ENCODE results near the gene BIRC6. TPM values are rescaled to one million over a fixed set of nuclear protein-coding genes. Genes with fewer than 3 reads are reported as not detected.

Gene BIRC6
- total and polyA plus RNA-seq, 2 experiments from 2014 or later, result 17.8 to 106 TPM

DNA sequence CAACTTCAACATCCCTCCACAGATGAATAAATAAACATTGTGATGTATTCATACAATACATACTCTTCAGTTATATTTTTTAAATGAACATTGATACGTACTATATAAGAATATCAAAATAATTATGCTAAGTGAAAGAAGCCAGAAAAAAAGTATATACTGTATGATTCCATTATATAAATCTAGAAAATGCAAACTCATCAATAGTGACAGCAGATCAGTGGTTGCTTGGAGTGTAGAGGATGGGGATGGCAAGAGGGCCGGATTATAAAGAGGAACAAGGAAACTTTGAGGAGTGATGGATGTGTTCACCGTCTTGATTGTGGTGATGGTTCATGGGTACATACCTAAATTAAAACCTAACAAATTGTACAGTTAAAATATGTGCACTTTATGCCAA, 268.0 kb downstream of the BIRC6 start:
- Histone ChIP-seq H4K20me1 (ENCODE audit: insufficient read depth, poor library complexity, severe bottlenecking) (no peaks in the 10 kb centered on the region), H3K36me3 (replicated peaks; ENCODE audit: insufficient read depth, low read depth) (no peaks in the 10 kb centered on the region), H3K79me2 (peaks cover 8% of the 10 kb centered on the region), H3K4me2 (no peak overlapping the region), H3K4me3 (no peak overlapping the region), H3K27me3 (no peaks in the 10 kb centered on the region), H3K27ac (no peak overlapping the region), H2AFZ (no peak overlapping the region), H3K4me1 (ENCODE audit: insufficient read depth) (peaks cover 3% of the 10 kb centered on the region), H3K9me2 (replicated peaks; ENCODE audit: insufficient read depth) (no peaks in the 10 kb centered on the region), H3K9me3 (ENCODE audit: low read depth) (no peaks in the 10 kb centered on the region)
- no peak for DNase-seq (ENCODE audit: low spot score)
- WGBS (ENCODE audit: low lambda C conversion rate, missing lambda C conversion rate), result 98% methylated on average over 3 of the region's 3 CpGs
- TF ChIP-seq, protein P1, sequence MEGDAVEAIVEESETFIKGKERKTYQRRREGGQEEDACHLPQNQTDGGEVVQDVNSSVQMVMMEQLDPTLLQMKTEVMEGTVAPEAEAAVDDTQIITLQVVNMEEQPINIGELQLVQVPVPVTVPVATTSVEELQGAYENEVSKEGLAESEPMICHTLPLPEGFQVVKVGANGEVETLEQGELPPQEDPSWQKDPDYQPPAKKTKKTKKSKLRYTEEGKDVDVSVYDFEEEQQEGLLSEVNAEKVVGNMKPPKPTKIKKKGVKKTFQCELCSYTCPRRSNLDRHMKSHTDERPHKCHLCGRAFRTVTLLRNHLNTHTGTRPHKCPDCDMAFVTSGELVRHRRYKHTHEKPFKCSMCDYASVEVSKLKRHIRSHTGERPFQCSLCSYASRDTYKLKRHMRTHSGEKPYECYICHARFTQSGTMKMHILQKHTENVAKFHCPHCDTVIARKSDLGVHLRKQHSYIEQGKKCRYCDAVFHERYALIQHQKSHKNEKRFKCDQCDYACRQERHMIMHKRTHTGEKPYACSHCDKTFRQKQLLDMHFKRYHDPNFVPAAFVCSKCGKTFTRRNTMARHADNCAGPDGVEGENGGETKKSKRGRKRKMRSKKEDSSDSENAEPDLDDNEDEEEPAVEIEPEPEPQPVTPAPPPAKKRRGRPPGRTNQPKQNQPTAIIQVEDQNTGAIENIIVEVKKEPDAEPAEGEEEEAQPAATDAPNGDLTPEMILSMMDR (IDR thresholded peaks at IDR 0.05; ENCODE audit: poor library complexity), result no peak
- no peak for TF ChIP-seq EZH2 (IDR thresholded peaks at IDR 0.05; ENCODE audit: borderline replicate concordance)
- TF ChIP-seq EZH2phosphoT487 (IDR thresholded peaks at IDR 0.05; ENCODE audit: low read depth, severe bottlenecking, unreplicated experiment), result no peak

DNA sequence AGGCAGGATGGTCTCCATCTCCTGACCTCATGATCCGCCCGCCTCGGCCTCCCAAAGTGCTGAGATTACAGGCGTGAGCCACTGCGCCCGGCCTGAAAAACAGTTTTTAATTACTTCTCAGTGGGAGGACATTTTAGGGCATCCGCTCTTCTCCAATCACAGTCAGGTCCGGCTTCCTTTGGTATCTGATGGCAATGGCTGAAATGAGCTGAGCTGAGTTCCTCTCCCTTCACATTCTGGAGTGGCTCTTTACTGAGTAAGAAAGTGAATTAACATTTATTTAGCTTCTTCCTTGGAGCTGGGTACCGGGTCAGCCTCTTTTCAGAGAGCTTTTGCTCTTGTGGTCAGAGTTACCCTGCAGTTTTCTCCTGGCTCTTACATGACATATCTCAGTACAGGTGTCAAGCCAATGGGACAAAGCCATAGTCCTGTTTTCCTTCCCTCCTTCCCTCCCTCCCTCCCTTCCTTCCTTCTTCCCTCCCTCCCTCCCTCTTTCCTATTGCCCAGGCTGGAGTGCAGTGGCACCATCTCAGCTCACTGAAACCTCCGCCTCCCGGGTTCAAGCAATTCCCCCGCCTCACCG, 269.9 kb downstream of the BIRC6 start:
- DNase-seq (ENCODE audit: low spot score), result no peak
- H3K9me2 ChIP-seq (replicated peaks; ENCODE audit: insufficient read depth), result no peaks in the 10 kb centered on the region
- peak overlapping the region; percentile 96 for H2AFZ ChIP-seq
- H3K4me2 ChIP-seq, result peak overlapping the region; percentile 92
- no peaks in the 10 kb centered on the region for H3K9me3 ChIP-seq (ENCODE audit: low read depth)
- H3K4me3 ChIP-seq, result no peak overlapping the region
- no peaks in the 10 kb centered on the region for H3K36me3 ChIP-seq (replicated peaks; ENCODE audit: insufficient read depth, low read depth)
- H4K20me1 ChIP-seq (ENCODE audit: insufficient read depth, poor library complexity, severe bottlenecking), result no peaks in the 10 kb centered on the region
- peaks cover 3% of the 10 kb centered on the region for H3K4me1 ChIP-seq (ENCODE audit: insufficient read depth)
- whole genome bisulfite sequencing (ENCODE audit: low lambda C conversion rate, missing lambda C conversion rate), result 70% methylated on average over 13 of the region's 13 CpGs
- peaks cover 8% of the 10 kb centered on the region for H3K79me2 ChIP-seq
- no peak overlapping the region for H3K27ac ChIP-seq
- no peak for TF ChIP-seq EZH2 (IDR thresholded peaks at IDR 0.05; ENCODE audit: borderline replicate concordance)
- TF ChIP-seq, protein P1 (IDR thresholded peaks at IDR 0.05; ENCODE audit: poor library complexity), result no peak
- TF ChIP-seq EZH2phosphoT487 (IDR thresholded peaks at IDR 0.05; ENCODE audit: low read depth, severe bottlenecking, unreplicated experiment), result no peak
- H3K27me3 ChIP-seq, result no peaks in the 10 kb centered on the region

DNA sequence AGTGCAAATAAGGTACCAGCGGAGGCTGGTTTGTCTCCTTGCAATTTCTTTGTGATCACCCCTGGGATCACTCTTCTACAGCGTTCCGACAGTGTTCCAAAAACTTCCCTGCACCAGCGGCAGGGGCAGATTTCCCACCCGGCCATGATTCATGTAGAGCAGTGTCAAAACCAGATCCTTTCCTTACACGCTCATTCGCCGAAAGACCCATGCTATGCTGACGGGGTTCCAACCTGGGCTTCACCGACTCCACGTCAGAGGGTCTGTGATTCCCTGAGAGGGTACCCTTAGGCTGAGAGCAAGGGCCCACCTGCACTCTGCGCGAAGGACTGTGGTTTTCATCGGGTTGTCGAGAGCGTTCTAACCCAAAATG, 270.6 kb downstream of the BIRC6 start:
- H3K79me2 ChIP-seq, result peaks cover 8% of the 10 kb centered on the region
- peaks cover 3% of the 10 kb centered on the region for H3K4me1 ChIP-seq (ENCODE audit: insufficient read depth)
- H3K4me2 ChIP-seq, result peak overlapping the region; percentile 92
- no peaks in the 10 kb centered on the region for H3K36me3 ChIP-seq (replicated peaks; ENCODE audit: insufficient read depth, low read depth)
- peak overlapping the region; percentile 64 for H3K27ac ChIP-seq
- H4K20me1 ChIP-seq (ENCODE audit: insufficient read depth, poor library complexity, severe bottlenecking), result no peaks in the 10 kb centered on the region
- TF ChIP-seq EZH2 (IDR thresholded peaks at IDR 0.05; ENCODE audit: borderline replicate concordance), result no peak
- TF ChIP-seq, protein P1 (IDR thresholded peaks at IDR 0.05; ENCODE audit: poor library complexity), result peak; percentile 19
- peak overlapping the region; percentile 96 for H2AFZ ChIP-seq
- peak overlapping the region; percentile 49 for H3K4me3 ChIP-seq
- H3K27me3 ChIP-seq, result no peaks in the 10 kb centered on the region
- no peaks in the 10 kb centered on the region for H3K9me2 ChIP-seq (replicated peaks; ENCODE audit: insufficient read depth)
- peak; percentile 58 for DNase-seq (ENCODE audit: low spot score)
- under 1% methylated on average over 16 of the region's 16 CpGs for WGBS (ENCODE audit: low lambda C conversion rate, missing lambda C conversion rate)
- no peaks in the 10 kb centered on the region for H3K9me3 ChIP-seq (ENCODE audit: low read depth)
